8988T (cell line): ENCODE measurements around the gene PIGT.
A peak's percentile ranks its signal among the peaks of the same experiment; 100 is the strongest.

Experiments
- DNase-seq: peaks from one replicate; pipeline ENCODE4 v3.0.0; 2011

Gene PIGT

GRCh38 chr20:45402946-45403345 lies 13.0 kb upstream of the PIGT start:
- no peak for DNase-seq

GRCh38 chr20:45404438-45404837 lies 11.5 kb upstream of the PIGT start:
- no peak for DNase-seq

- peak; percentile 47 for DNase-seq
These were observed 10.2 kb upstream of the PIGT start for GRCh38 chr20:45405571-45406259.

- peak; percentile 63 for DNase-seq
These were observed 9.5 kb upstream of the PIGT start for GRCh38 chr20:45406260-45407066.

- DNase-seq = no peak
These were observed 8.7 kb upstream of the PIGT start for GRCh38 chr20:45407067-45407745.

GRCh38 chr20:45407783-45408645 lies 7.9 kb upstream of the PIGT start, which contains the start of gene DBNDD2:
TSS of gene DBNDD2 (plus strand) at chr20:45408289. CDS start at chr20:45408468, 179 bp downstream.
- no peak for DNase-seq

GRCh38 chr20:45408646-45409213 lies 7.2 kb upstream of the PIGT start:
- DNase-seq = no peak

- DNase-seq = no peak
These were observed 6.2 kb upstream of the PIGT start for GRCh38 chr20:45409521-45410272.

GRCh38 chr20:45410887-45411286 lies 5.1 kb upstream of the PIGT start:
- no peak for DNase-seq

- DNase-seq = no peak
These were observed 3.3 kb upstream of the PIGT start for GRCh38 chr20:45412653-45413052.

- DNase-seq = no peak
These were observed 2.5 kb upstream of the PIGT start for GRCh38 chr20:45413479-45413878.

- no peak for DNase-seq
These were observed 976 bp downstream of the PIGT start for GRCh38 chr20:45416917-45417316.

- no peak for DNase-seq
These were observed 3.5 kb downstream of the PIGT start for GRCh38 chr20:45419188-45420091.

- DNase-seq = no peak
These were observed 4.2 kb downstream of the PIGT start for GRCh38 chr20:45420125-45420524.

- DNase-seq = no peak
These were observed 7.8 kb downstream of the PIGT start for GRCh38 chr20:45423700-45424099.

GRCh38 chr20:45425561-45425960 lies 9.6 kb downstream of the PIGT start:
- DNase-seq = no peak

- DNase-seq = no peak
These were observed 10.5 kb downstream of the PIGT start for GRCh38 chr20:45426320-45427016.

- DNase-seq = no peak
These were observed 11.6 kb downstream of the PIGT start for GRCh38 chr20:45427236-45428149.

GRCh38 chr20:45429618-45430017 lies 13.7 kb downstream of the PIGT start:
- DNase-seq = no peak
